H1 (cell line): Measurements from ENCODE around the gene PUS3. TPM values are rescaled to one million over a fixed set of nuclear protein-coding genes. Genes with fewer than 3 reads are reported as not detected.
"Not testable (repeated sequence)": the region's sequence is repeated elsewhere in the genome, so short reads cannot be mapped to it uniquely, and the experiment has no call there.

Experiments used
- CTCF ChIA-PET: fragments of 300-600 bp; sonication (Branson Sonifier 250); formaldehyde crosslinking; loops from one replicate; lab custom pipeline; 2021; ENCODE audit not compliant: partially characterized antibody; lab: Charles Lee
- POLR2A ChIA-PET: fragments of 300-600 bp; sonication (Branson Sonifier 250); formaldehyde crosslinking; loops from one replicate; lab custom pipeline; 2021; ENCODE audit warnings: inconsistent platforms; ENCODE audit not compliant: partially characterized antibody; lab: Charles Lee
- DNase-seq, 2 experiments: peaks; one replicate each; pipeline versions ENCODE4 v3.0.0 to v3.0.0-alpha.2; 2010 to 2022; ENCODE audit warnings: low spot score in 2 of 2, low read depth in 1 of 2, mixed read lengths in 1 of 2
- FAIRE-seq: peaks from 2 replicates; lab custom pipeline; 2011; peaks lifted over from hg19 to GRCh38; lab: Jason Lieb, UNC
- H2AFZ ChIP-seq: 2 replicates; pipeline ENCODE4 v1.8.1; 2012; ENCODE audit warnings: low read length, inconsistent platforms
- H2AK5ac ChIP-seq: 2 replicates; pipeline ENCODE4 v1.6.1; 2013; ENCODE audit warnings: low read depth, low read length
- H2BK120ac ChIP-seq: replicated peaks from 2 replicates; pipeline ENCODE3; 2013; ENCODE audit warnings: low read depth, low read length, inconsistent platforms
- H2BK12ac ChIP-seq: 2 replicates; pipeline ENCODE4 v1.6.1; 2013; ENCODE audit warnings: low read depth, low read length
- H2BK15ac ChIP-seq: 2 replicates; pipeline ENCODE4 v1.6.1; 2013; ENCODE audit warnings: low read length
- H2BK20ac ChIP-seq: 2 replicates; pipeline ENCODE4 v1.6.1; 2013; ENCODE audit warnings: low read length
- H2BK5ac ChIP-seq: 2 replicates; pipeline ENCODE4 v1.6.1; 2013; ENCODE audit warnings: low read depth, low read length
- H3K14ac ChIP-seq: 2 replicates; pipeline ENCODE4 v1.6.1; 2013; ENCODE audit warnings: inconsistent platforms; ENCODE audit not compliant: insufficient read length
- H3K18ac ChIP-seq: 2 replicates; pipeline ENCODE4 v1.6.1; 2013; ENCODE audit warnings: low read length; ENCODE audit errors: extremely low read depth
- H3K23ac ChIP-seq: 2 replicates; pipeline ENCODE4 v1.6.1; 2013; ENCODE audit warnings: inconsistent platforms; ENCODE audit not compliant: insufficient read length
- H3K23me2 ChIP-seq: 2 replicates; pipeline ENCODE4 v1.6.1; 2013; ENCODE audit warnings: low read depth, low read length
- H3K27ac ChIP-seq: 2 replicates; pipeline ENCODE4 v1.6.1; 2011; ENCODE audit warnings: low read depth, low read length, inconsistent platforms
- H3K27me3 ChIP-seq, 4 experiments: replicated peaks in 1 of 4; 1 replicate in 1 of 4; 2 replicates in 3 of 4; pipeline versions ENCODE4 v1.6.1 to v1.8.1; 2011 to 2013; ENCODE audit warnings: low read length in 3 of 4, mild to moderate bottlenecking in 3 of 4, inconsistent platforms in 2 of 4, mixed read lengths in 2 of 4, moderate library complexity in 1 of 4; ENCODE audit not compliant: control insufficient read depth in 3 of 4, insufficient read depth in 3 of 4; ENCODE audit errors: extremely low read depth in 1 of 4
- H3K36me3 ChIP-seq, 4 experiments: 2 replicates each; pipeline versions ENCODE4 v1.6.1 to v1.8.1; 2011 to 2013; ENCODE audit warnings: mild to moderate bottlenecking in 4 of 4, low read length in 3 of 4, moderate library complexity in 2 of 4, control low read depth in 1 of 4, inconsistent platforms in 1 of 4; ENCODE audit not compliant: insufficient read depth in 4 of 4, control insufficient read depth in 2 of 4
- H3K4ac ChIP-seq: replicated peaks from 2 replicates; pipeline ENCODE3; 2013; ENCODE audit warnings: low read length, low read depth, mixed read lengths, inconsistent platforms; ENCODE audit not compliant: insufficient read length
- H3K4me1 ChIP-seq, 4 experiments: replicated peaks in 1 of 4; 1 replicate in 1 of 4; 2 replicates in 3 of 4; pipeline versions ENCODE4 v1.6.1 to v1.8.1; 2011 to 2013; ENCODE audit warnings: low read length in 3 of 4, inconsistent platforms in 2 of 4, mixed read lengths in 1 of 4; ENCODE audit not compliant: insufficient read depth in 4 of 4, control insufficient read depth in 3 of 4
- H3K4me2 ChIP-seq, 2 experiments: 2 replicates each; pipeline versions ENCODE4 v1.6.1 to v1.8.1; 2011 to 2013; ENCODE audit warnings: low read depth in 2 of 2, low read length in 2 of 2, control low read depth in 1 of 2, inconsistent platforms in 1 of 2, mild to moderate bottlenecking in 1 of 2; ENCODE audit not compliant: insufficient read depth in 1 of 2
- H3K4me3 ChIP-seq, 4 experiments: fragments of 200-600, 300-600 bp in 1 of 4; sonication (generic), shearing (Covaris generic), sonication (Bioruptor Twin) in 1 of 4; 2 replicates each; pipeline versions ENCODE4 v1.5.1 to v1.8.1; 2011 to 2016; ENCODE audit warnings: low read length in 4 of 4, low read depth in 3 of 4, control low read depth in 2 of 4, inconsistent platforms in 2 of 4, mild to moderate bottlenecking in 2 of 4, mixed read lengths in 1 of 4, moderate library complexity in 1 of 4; ENCODE audit not compliant: insufficient read depth in 2 of 4; ENCODE audit errors: extremely low read depth in 1 of 4
- H3K56ac ChIP-seq: replicated peaks from 2 replicates; pipeline ENCODE3; 2013; ENCODE audit warnings: low read depth, mild to moderate bottlenecking, mixed read lengths, low read length, inconsistent platforms; ENCODE audit not compliant: insufficient read length
- H3K79me1 ChIP-seq: 2 replicates; pipeline ENCODE4 v1.6.1; 2013; ENCODE audit warnings: low read depth, low read length, control low read depth
- H3K79me2 ChIP-seq, 2 experiments: 2 replicates each; pipeline versions ENCODE4 v1.6.1 to v1.8.1; 2012 to 2013; ENCODE audit warnings: low read length in 2 of 2, mild to moderate bottlenecking in 2 of 2, inconsistent platforms in 1 of 2; ENCODE audit not compliant: insufficient read depth in 2 of 2, control insufficient read depth in 1 of 2
- H3K9ac ChIP-seq, 4 experiments: replicated peaks in 1 of 4; 1 replicate in 1 of 4; 2 replicates in 3 of 4; pipeline versions ENCODE4 v1.6.1 to v1.8.1; 2011 to 2013; ENCODE audit warnings: low read depth in 3 of 4, low read length in 3 of 4, control low read depth in 2 of 4, mild to moderate bottlenecking in 2 of 4, moderate library complexity in 2 of 4, inconsistent platforms in 1 of 4; ENCODE audit errors: extremely low read depth in 1 of 4
- H3K9me3 ChIP-seq, 2 experiments: 2 replicates each; pipeline versions ENCODE4 v1.6.1 to v1.8.1; 2012 to 2013; ENCODE audit warnings: mild to moderate bottlenecking in 2 of 2, moderate library complexity in 2 of 2, control low read depth in 1 of 2, inconsistent platforms in 1 of 2, low read depth in 1 of 2, low read length in 1 of 2, mixed read lengths in 1 of 2; ENCODE audit not compliant: insufficient read depth in 2 of 2
- H4K20me1 ChIP-seq, 2 experiments: replicated peaks in 1 of 2; 2 replicates each; pipeline versions ENCODE3 to v1.8.1; 2011 to 2013; ENCODE audit warnings: inconsistent platforms in 2 of 2, low read length in 2 of 2, mild to moderate bottlenecking in 1 of 2; ENCODE audit not compliant: insufficient read depth in 2 of 2, control insufficient read depth in 1 of 2
- H4K5ac ChIP-seq: 2 replicates; pipeline ENCODE4 v1.6.1; 2013; ENCODE audit warnings: low read length, low read depth, mixed read lengths, inconsistent platforms; ENCODE audit not compliant: insufficient read length
- H4K8ac ChIP-seq: 2 replicates; pipeline ENCODE4 v1.8.0; 2013; ENCODE audit warnings: mild to moderate bottlenecking, moderate library complexity, low read length, inconsistent platforms; ENCODE audit not compliant: insufficient read depth; ENCODE audit errors: extremely low read depth
- H4K91ac ChIP-seq: replicated peaks from 2 replicates; pipeline ENCODE3; 2013; ENCODE audit warnings: low read length, mixed read lengths, inconsistent platforms; ENCODE audit not compliant: insufficient read length
- WGBS, 2 experiments: shearing (Covaris generic) in 1 of 2; methylation state at CpG; one replicate each; pipeline versions ENCODE4 v1.1.6 to v1.1.7; 2013 to 2015; ENCODE audit warnings: low lambda C conversion rate in 2 of 2, mixed read lengths in 2 of 2, inconsistent platforms in 1 of 2, low coverage in 1 of 2, missing lambda C conversion rate in 1 of 2; ENCODE audit not compliant: insufficient replicate concordance in 2 of 2, insufficient coverage in 1 of 2, insufficient read length in 1 of 2; ENCODE audit errors: extremely low coverage in 1 of 2, missing lambda C conversion rate in 1 of 2; 5-methylcytosine and 5-hydroxymethylcytosine counted together
- polyA plus RNA-seq, 7 experiments: library from polyadenylated mRNA; depleted of rRNA in 3 of 7; stranded (reverse) in 5 of 7; unstranded in 2 of 7; fragments of >200 nt in 5 of 7; fragments of 200-250 nt in 2 of 7; gene quantifications; 1 replicate in 5 of 7; 2 replicates in 1 of 7; 4 replicates in 1 of 7; pipeline versions ENCODE4 v1.2.1 to v1.2.3, GENCODE V29; 2011 to 2013; ENCODE audit warnings: missing spikeins in 2 of 7, mixed read lengths in 2 of 7
- total RNA-seq: library from RNA; stranded (reverse); fragmentation: NEBNext Ultra II Directional; extraction: Animal tissue kit (Norgen Biotek cat#: 25700); gene quantifications from 2 replicates; pipeline ENCODE4 v1.2.1, GENCODE V29; 2021

The PUS3 gene
- total and polyA plus RNA-seq, 2 of the 8 experiments (the other 6 are each of a cell fraction or from before 2014, with no cell fraction given) = 8.7 to 22.6 TPM

GRCh38 chr11:125865354-125865753, 37.7 kb downstream of the PUS3 start:
- H3K18ac ChIP-seq, H4K91ac ChIP-seq, CTCF ChIA-PET, H3K27me3 ChIP-seq, H3K36me3 ChIP-seq, H3K27ac ChIP-seq, H3K23ac ChIP-seq, H2BK120ac ChIP-seq, H3K4ac ChIP-seq, FAIRE-seq, H2AFZ ChIP-seq, H4K20me1 ChIP-seq, H3K56ac ChIP-seq, H3K79me1 ChIP-seq, H3K4me1 ChIP-seq, H3K79me2 ChIP-seq, H3K4me3 ChIP-seq, H2BK15ac ChIP-seq, H2BK12ac ChIP-seq, POLR2A ChIA-PET, H4K5ac ChIP-seq, H2BK5ac ChIP-seq, H3K23me2 ChIP-seq, H4K8ac ChIP-seq, H3K9ac ChIP-seq, H2BK20ac ChIP-seq, DNase-seq, H3K9me3 ChIP-seq, H3K4me2 ChIP-seq, H2AK5ac ChIP-seq, H3K14ac ChIP-seq: not testable (repeated sequence)
- 83% methylated on average over 4 of the region's 4 CpGs; no CpG with 5 or more reads in 1 of the 2 experiments for WGBS, 2 experiments

DNA sequence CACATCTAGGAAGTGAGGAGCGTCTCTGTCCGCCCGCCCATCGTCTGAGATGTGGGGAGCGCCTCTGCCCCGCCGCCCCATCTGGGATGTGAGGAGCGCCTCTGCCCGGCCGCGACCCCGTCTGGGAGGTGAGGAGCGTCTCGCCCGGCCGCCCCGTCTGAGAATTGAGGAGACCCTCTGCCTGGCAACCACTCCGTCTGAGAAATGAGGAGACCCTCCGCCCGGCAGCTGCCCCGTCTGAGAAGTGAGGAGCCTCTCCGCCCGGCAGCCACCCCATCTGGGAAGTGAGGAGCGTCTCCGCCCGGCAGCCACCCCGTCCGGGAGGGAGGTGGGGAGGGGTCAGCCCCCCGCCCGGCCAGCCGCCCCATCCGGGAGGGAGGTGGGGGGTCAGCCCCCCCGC, 40.2 kb downstream of the PUS3 start:
- FAIRE-seq, H3K36me3 ChIP-seq, H4K5ac ChIP-seq, H2BK15ac ChIP-seq, H3K4me1 ChIP-seq, CTCF ChIA-PET, H3K9me3 ChIP-seq, H3K27ac ChIP-seq, H4K20me1 ChIP-seq, H3K79me2 ChIP-seq, H3K4me2 ChIP-seq, DNase-seq, H3K4me3 ChIP-seq, H2BK12ac ChIP-seq, H3K27me3 ChIP-seq, POLR2A ChIA-PET, H2BK20ac ChIP-seq, H4K91ac ChIP-seq, H3K79me1 ChIP-seq, H2AFZ ChIP-seq, H3K18ac ChIP-seq, H2BK5ac ChIP-seq, H3K4ac ChIP-seq, H3K23me2 ChIP-seq, H4K8ac ChIP-seq, H2AK5ac ChIP-seq, H3K9ac ChIP-seq, H3K23ac ChIP-seq, H2BK120ac ChIP-seq, H3K14ac ChIP-seq, H3K56ac ChIP-seq: not testable (repeated sequence)
- no CpG with 5 or more reads among the region's 33 CpGs for WGBS, 2 experiments
